ENCODE data around the gene ANXA3. TPM values are rescaled to one million over a fixed set of nuclear protein-coding genes. Genes with fewer than 3 reads are reported as not detected.

Gene ANXA3
- polyA plus RNA-seq, 1 donor from 2014 or later: 0.27 TPM

DNA sequence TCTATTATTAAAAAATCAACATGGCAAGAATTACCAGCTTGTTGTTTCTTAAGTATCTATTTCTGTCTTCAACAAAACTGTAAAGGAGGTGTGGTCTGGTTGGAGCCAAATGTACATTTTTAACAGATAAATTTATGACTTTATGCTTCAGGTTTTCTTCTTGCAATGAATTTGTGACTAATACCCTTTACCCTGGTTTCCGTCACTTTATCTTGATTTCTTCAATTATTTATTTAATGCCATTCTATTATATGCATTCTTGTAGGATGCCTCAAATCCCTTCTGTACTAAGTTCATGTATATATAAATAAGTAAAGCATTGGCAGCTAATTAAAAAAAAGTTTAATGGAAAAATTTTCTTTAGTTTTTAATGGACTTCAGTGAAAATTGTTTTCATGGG, 41.5 kb upstream of the ANXA3 start:
- no peak overlapping the region for H3K4me2 ChIP-seq (ENCODE audit: low read length)
- H3K9ac ChIP-seq (ENCODE audit: low read length): no peak overlapping the region
- H3K4me3 ChIP-seq (ENCODE audit: low read length): no peak overlapping the region
- H2AFZ ChIP-seq (ENCODE audit: low read depth, low read length): no peak overlapping the region
- TF ChIP-seq POLR2AphosphoS5 (IDR thresholded peaks at IDR 0.05) (no peak), SMC3 (conservative IDR thresholded peaks at IDR 0.05; ENCODE audit: poor library complexity) (no peak), RAD21 (conservative IDR thresholded peaks at IDR 0.05) (no peak), EZH2 (IDR thresholded peaks at IDR 0.05; ENCODE audit: borderline replicate concordance, insufficient read depth, low read length, poor library complexity, severe bottlenecking) (no peak), MXI1 (conservative IDR thresholded peaks at IDR 0.05; ENCODE audit: poor library complexity, severe bottlenecking) (no peak), TAF1 (IDR thresholded peaks at IDR 0.05; ENCODE audit: low read depth) (no peak), EP300 (conservative IDR thresholded peaks at IDR 0.05; ENCODE audit: poor library complexity, severe bottlenecking) (no peak)
- TF ChIP-seq, protein P1, sequence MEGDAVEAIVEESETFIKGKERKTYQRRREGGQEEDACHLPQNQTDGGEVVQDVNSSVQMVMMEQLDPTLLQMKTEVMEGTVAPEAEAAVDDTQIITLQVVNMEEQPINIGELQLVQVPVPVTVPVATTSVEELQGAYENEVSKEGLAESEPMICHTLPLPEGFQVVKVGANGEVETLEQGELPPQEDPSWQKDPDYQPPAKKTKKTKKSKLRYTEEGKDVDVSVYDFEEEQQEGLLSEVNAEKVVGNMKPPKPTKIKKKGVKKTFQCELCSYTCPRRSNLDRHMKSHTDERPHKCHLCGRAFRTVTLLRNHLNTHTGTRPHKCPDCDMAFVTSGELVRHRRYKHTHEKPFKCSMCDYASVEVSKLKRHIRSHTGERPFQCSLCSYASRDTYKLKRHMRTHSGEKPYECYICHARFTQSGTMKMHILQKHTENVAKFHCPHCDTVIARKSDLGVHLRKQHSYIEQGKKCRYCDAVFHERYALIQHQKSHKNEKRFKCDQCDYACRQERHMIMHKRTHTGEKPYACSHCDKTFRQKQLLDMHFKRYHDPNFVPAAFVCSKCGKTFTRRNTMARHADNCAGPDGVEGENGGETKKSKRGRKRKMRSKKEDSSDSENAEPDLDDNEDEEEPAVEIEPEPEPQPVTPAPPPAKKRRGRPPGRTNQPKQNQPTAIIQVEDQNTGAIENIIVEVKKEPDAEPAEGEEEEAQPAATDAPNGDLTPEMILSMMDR (IDR thresholded peaks at IDR 0.05; ENCODE audit: poor library complexity, severe bottlenecking): no peak
- TF ChIP-seq, protein P2, sequence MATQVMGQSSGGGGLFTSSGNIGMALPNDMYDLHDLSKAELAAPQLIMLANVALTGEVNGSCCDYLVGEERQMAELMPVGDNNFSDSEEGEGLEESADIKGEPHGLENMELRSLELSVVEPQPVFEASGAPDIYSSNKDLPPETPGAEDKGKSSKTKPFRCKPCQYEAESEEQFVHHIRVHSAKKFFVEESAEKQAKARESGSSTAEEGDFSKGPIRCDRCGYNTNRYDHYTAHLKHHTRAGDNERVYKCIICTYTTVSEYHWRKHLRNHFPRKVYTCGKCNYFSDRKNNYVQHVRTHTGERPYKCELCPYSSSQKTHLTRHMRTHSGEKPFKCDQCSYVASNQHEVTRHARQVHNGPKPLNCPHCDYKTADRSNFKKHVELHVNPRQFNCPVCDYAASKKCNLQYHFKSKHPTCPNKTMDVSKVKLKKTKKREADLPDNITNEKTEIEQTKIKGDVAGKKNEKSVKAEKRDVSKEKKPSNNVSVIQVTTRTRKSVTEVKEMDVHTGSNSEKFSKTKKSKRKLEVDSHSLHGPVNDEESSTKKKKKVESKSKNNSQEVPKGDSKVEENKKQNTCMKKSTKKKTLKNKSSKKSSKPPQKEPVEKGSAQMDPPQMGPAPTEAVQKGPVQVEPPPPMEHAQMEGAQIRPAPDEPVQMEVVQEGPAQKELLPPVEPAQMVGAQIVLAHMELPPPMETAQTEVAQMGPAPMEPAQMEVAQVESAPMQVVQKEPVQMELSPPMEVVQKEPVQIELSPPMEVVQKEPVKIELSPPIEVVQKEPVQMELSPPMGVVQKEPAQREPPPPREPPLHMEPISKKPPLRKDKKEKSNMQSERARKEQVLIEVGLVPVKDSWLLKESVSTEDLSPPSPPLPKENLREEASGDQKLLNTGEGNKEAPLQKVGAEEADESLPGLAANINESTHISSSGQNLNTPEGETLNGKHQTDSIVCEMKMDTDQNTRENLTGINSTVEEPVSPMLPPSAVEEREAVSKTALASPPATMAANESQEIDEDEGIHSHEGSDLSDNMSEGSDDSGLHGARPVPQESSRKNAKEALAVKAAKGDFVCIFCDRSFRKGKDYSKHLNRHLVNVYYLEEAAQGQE (IDR thresholded peaks at IDR 0.05; ENCODE audit: borderline replicate concordance): no peak
- no peak overlapping the region for H3K27ac ChIP-seq (ENCODE audit: low read length)
- no peaks in the 10 kb centered on the region for H3K9me3 ChIP-seq (ENCODE audit: low read length)
- no peaks in the 10 kb centered on the region for H4K20me1 ChIP-seq (ENCODE audit: insufficient read depth)
- no peaks in the 10 kb centered on the region for H3K27me3 ChIP-seq (ENCODE audit: insufficient read depth, low read depth, low read length)
- no peaks in the 10 kb centered on the region for H3K9me2 ChIP-seq (ENCODE audit: insufficient read depth, low read length)
- no peaks in the 10 kb centered on the region for H3K36me3 ChIP-seq (ENCODE audit: insufficient read depth, low read length)
- no peaks in the 10 kb centered on the region for H3F3A ChIP-seq (ENCODE audit: insufficient read depth, low read length, poor library complexity, severe bottlenecking)
- no peaks in the 10 kb centered on the region for H3K79me2 ChIP-seq (replicated peaks; ENCODE audit: insufficient read depth, low read length)

DNA sequence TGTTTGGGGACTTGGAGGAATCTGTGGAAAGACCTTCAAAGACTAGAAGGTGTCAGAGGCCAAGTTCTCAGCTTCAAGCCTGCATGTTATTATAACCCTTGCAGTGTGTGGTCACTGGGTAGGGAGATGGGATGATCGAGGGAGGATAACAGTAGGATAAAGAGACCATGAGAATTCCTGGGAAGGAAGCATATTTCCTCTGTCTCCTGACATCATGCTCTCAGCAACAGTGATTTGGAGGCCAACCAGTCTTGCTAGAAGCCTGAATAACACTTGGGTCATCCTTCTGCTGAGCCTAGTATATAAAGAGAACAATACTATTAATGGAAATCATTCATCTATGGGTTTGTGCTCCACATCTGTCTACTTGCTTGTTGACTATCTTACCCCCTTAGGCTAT, 40.9 kb upstream of the ANXA3 start:
- no peak overlapping the region for H3K9ac ChIP-seq (ENCODE audit: low read length)
- H4K20me1 ChIP-seq (ENCODE audit: insufficient read depth): no peaks in the 10 kb centered on the region
- no peak overlapping the region for H3K27ac ChIP-seq (ENCODE audit: low read length)
- TF ChIP-seq POLR2AphosphoS5 (IDR thresholded peaks at IDR 0.05): no peak
- TF ChIP-seq EP300 (conservative IDR thresholded peaks at IDR 0.05; ENCODE audit: poor library complexity, severe bottlenecking): no peak
- TF ChIP-seq EZH2 (IDR thresholded peaks at IDR 0.05; ENCODE audit: borderline replicate concordance, insufficient read depth, low read length, poor library complexity, severe bottlenecking): no peak
- TF ChIP-seq, protein P1 (IDR thresholded peaks at IDR 0.05; ENCODE audit: poor library complexity, severe bottlenecking): no peak
- no peak for TF ChIP-seq TAF1 (IDR thresholded peaks at IDR 0.05; ENCODE audit: low read depth)
- TF ChIP-seq, protein P2 (IDR thresholded peaks at IDR 0.05; ENCODE audit: borderline replicate concordance): no peak
- no peak for TF ChIP-seq RAD21 (conservative IDR thresholded peaks at IDR 0.05)
- no peak for TF ChIP-seq MXI1 (conservative IDR thresholded peaks at IDR 0.05; ENCODE audit: poor library complexity, severe bottlenecking)
- no peak for TF ChIP-seq SMC3 (conservative IDR thresholded peaks at IDR 0.05; ENCODE audit: poor library complexity)
- H3K4me2 ChIP-seq (ENCODE audit: low read length): no peak overlapping the region
- H3F3A ChIP-seq (ENCODE audit: insufficient read depth, low read length, poor library complexity, severe bottlenecking): no peaks in the 10 kb centered on the region
- H3K79me2 ChIP-seq (replicated peaks; ENCODE audit: insufficient read depth, low read length): no peaks in the 10 kb centered on the region
- H3K9me3 ChIP-seq (ENCODE audit: low read length): no peaks in the 10 kb centered on the region
- H2AFZ ChIP-seq (ENCODE audit: low read depth, low read length): no peak overlapping the region
- no peak overlapping the region for H3K4me3 ChIP-seq (ENCODE audit: low read length)
- no peaks in the 10 kb centered on the region for H3K9me2 ChIP-seq (ENCODE audit: insufficient read depth, low read length)
- no peaks in the 10 kb centered on the region for H3K27me3 ChIP-seq (ENCODE audit: insufficient read depth, low read depth, low read length)
- H3K36me3 ChIP-seq (ENCODE audit: insufficient read depth, low read length): no peaks in the 10 kb centered on the region

Measured in neural cell (in vitro differentiated cells).